ENCODE data around the gene C2orf66. TPM values are rescaled to one million over a fixed set of nuclear protein-coding genes. Genes with fewer than 3 reads are reported as not detected.

C2orf66 gene
- total RNA-seq, 2 experiments from 2014 or later = 0.33 TPM

Other genes starting within 250 kb of the C2orf66 start
- 1 to 10 TPM in 1 of 2 experiments, under 1 TPM in 1; 0.85 to 1.4 TPM for gene HECW2, start 215.8 kb downstream of the C2orf66 start, total RNA-seq
- 10 to 100 TPM; 11.8 to 12.1 TPM for gene CCDC150, start 169.6 kb downstream of the C2orf66 start, total RNA-seq
- gene GTF3C3, start 9.7 kb downstream of the C2orf66 start, total RNA-seq = 10 to 100 TPM; 41.3 to 46.9 TPM
- 10 to 100 TPM; 53.6 to 63.6 TPM for gene PGAP1, start 117.4 kb upstream of the C2orf66 start, total RNA-seq